Activated CD4-positive, alpha-beta T cell treated with anti-CD3 and anti-CD28 coated beads, Interleukin-2, amount 50 U/mL, for 16 hours (primary cell): ENCODE measurements around the gene THRA.

Source experiments
- DNase-seq: peaks from one replicate; pipeline ENCODE4 v3.0.0-alpha.2; 2020

THRA gene

GRCh38 chr17:40087049-40087794, 24.5 kb downstream of the THRA start:
- DNase-seq, result no peak

GRCh38 chr17:40087903-40088718, 25.3 kb downstream of the THRA start:
- no peak for DNase-seq

- DNase-seq, result no peak
Measured at GRCh38 chr17:40089077-40089895, 26.5 kb downstream of the THRA start.

GRCh38 chr17:40090237-40091119, 27.7 kb downstream of the THRA start:
- no peak for DNase-seq

GRCh38 chr17:40091691-40092397, 29.1 kb downstream of the THRA start:
- no peak for DNase-seq

- no peak for DNase-seq
Measured at GRCh38 chr17:40092581-40092980, 29.8 kb downstream of the THRA start.

- DNase-seq, result no peak
Measured at GRCh38 chr17:40093005-40093579, 30.3 kb downstream of the THRA start.

- no peak for DNase-seq
Measured at GRCh38 chr17:40093580-40094201, 30.9 kb downstream of the THRA start.

- no peak for DNase-seq
Measured at GRCh38 chr17:40094874-40095273, 32.1 kb downstream of the THRA start.

- DNase-seq, result no peak
Measured at GRCh38 chr17:40095351-40095943, 32.7 kb downstream of the THRA start.

- DNase-seq, result peak; percentile 99
Measured at GRCh38 chr17:40095944-40096791, 33.4 kb downstream of the THRA start.

GRCh38 chr17:40097087-40097486, 34.3 kb downstream of the THRA start:
- no peak for DNase-seq

GRCh38 chr17:40097931-40098845, 35.4 kb downstream of the THRA start:
- no peak for DNase-seq

GRCh38 chr17:40098846-40099618, 36.3 kb downstream of the THRA start:
- DNase-seq, result peak; percentile 99

GRCh38 chr17:40099619-40100418, 37.1 kb downstream of the THRA start:
- no peak for DNase-seq

GRCh38 chr17:40100419-40100668, 37.6 kb downstream of the THRA start, which contains the start of gene NR1D1:
NR1D1 (minus strand) TSS chr17:40100589; CDS start chr17:40100094, 495 bp downstream.
- no peak for DNase-seq
